ENCODE results near the gene EHD1.

DNA sequence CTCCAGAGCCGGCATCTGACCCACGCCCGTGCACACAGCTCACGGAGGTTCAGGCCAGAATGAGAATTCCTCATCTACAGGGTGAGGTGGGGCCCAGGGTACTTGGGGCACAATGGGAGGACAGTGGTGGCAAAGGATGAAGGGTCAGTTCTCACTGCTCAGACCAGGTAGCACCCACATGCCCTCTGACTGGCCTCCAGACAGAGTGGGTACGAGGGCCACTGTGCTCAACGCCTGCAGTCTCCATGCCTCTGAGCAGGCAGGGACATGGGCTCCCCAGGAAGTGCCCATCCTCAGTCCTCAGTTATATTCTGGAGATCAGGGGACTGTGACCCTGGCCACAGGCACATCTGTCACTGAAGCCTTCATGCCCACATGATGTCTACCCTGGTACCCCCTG lies 20.9 kb downstream of the EHD1 start:
- TF ChIP-seq POLR2A (IDR thresholded peaks at IDR 0.05; ENCODE audit: low read length) (no peak), GATA3 (IDR thresholded peaks at IDR 0.05; ENCODE audit: borderline replicate concordance) (no peak), CTCF (IDR thresholded peaks at IDR 0.05) (no peak), MAX (IDR thresholded peaks at IDR 0.05) (no peak), NR3C1 (IDR thresholded peaks at IDR 0.05) (no peak), BCL3 (IDR thresholded peaks at IDR 0.05) (no peak), RNF2 (IDR thresholded peaks at IDR 0.05; ENCODE audit: borderline replicate concordance, low read depth) (no peak), NPAS2 (CRISPR knock-in tag; IDR thresholded peaks at IDR 0.05; ENCODE audit: borderline replicate concordance) (no peak), EP300 (IDR thresholded peaks at IDR 0.05) (no peak)
- TF ChIP-seq, protein P1, sequence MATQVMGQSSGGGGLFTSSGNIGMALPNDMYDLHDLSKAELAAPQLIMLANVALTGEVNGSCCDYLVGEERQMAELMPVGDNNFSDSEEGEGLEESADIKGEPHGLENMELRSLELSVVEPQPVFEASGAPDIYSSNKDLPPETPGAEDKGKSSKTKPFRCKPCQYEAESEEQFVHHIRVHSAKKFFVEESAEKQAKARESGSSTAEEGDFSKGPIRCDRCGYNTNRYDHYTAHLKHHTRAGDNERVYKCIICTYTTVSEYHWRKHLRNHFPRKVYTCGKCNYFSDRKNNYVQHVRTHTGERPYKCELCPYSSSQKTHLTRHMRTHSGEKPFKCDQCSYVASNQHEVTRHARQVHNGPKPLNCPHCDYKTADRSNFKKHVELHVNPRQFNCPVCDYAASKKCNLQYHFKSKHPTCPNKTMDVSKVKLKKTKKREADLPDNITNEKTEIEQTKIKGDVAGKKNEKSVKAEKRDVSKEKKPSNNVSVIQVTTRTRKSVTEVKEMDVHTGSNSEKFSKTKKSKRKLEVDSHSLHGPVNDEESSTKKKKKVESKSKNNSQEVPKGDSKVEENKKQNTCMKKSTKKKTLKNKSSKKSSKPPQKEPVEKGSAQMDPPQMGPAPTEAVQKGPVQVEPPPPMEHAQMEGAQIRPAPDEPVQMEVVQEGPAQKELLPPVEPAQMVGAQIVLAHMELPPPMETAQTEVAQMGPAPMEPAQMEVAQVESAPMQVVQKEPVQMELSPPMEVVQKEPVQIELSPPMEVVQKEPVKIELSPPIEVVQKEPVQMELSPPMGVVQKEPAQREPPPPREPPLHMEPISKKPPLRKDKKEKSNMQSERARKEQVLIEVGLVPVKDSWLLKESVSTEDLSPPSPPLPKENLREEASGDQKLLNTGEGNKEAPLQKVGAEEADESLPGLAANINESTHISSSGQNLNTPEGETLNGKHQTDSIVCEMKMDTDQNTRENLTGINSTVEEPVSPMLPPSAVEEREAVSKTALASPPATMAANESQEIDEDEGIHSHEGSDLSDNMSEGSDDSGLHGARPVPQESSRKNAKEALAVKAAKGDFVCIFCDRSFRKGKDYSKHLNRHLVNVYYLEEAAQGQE (IDR thresholded peaks at IDR 0.05) = no peak

Data from A549 (cell line).